Left ventricle myocardium inferior (tissue), 1 donor: ENCODE data around the gene SULT6B1. TPM values are rescaled to one million over a fixed set of nuclear protein-coding genes. Genes with fewer than 3 reads are reported as not detected.

ENCODE experiments used
- DNase-seq: peaks from one replicate; pipeline ENCODE4 v3.0.0-alpha.2; 2020
- H3K27ac ChIP-seq: fragments of 200-600 bp; replicated peaks from 2 replicates; pipeline ENCODE4 v1.8.0; 2021
- H3K27me3 ChIP-seq: fragments of 200-600 bp; 2 replicates; pipeline ENCODE4 v1.8.0; 2021; ENCODE audit warnings: low read depth
- H3K36me3 ChIP-seq: fragments of 200-600 bp; 2 replicates; pipeline ENCODE4 v1.8.0; 2021
- H3K4me1 ChIP-seq: fragments of 200-600 bp; 2 replicates; pipeline ENCODE4 v1.8.0; 2021
- H3K4me3 ChIP-seq: fragments of 200-600 bp; 2 replicates; pipeline ENCODE4 v1.8.0; 2021; ENCODE audit warnings: mild to moderate bottlenecking, moderate library complexity
- H3K9me3 ChIP-seq: fragments of 200-600 bp; replicated peaks from 2 replicates; pipeline ENCODE4 v1.8.0; 2021
- CTCF ChIP-seq: fragments of 200-600 bp; IDR thresholded peaks from 2 replicates; pipeline ENCODE4 v1.8.0; 2021; ENCODE audit warnings: antibody characterized with exemption, mild to moderate bottlenecking, borderline replicate concordance
- intact Hi-C: fragments of 100-400 bp; cut with micrococcal nuclease; formaldehyde crosslinking; loops from one replicate; pipeline ENCODE4 v1.11.0; 2022
- long read RNA-seq: library from polyadenylated mRNA; unstranded; transcript quantifications from one replicate; pipeline ENCODE4 v2.0.0, GENCODE V29; 2021
- total RNA-seq: library from RNA; stranded (reverse); fragmentation: NEBNext Ultra II Directional; extraction: Animal tissue kit (Norgen Biotek cat#: 25700); gene quantifications from one replicate; pipeline ENCODE4 v1.2.1, GENCODE V29; 2021
- donor health status: DM: no; HTN: yes; CAD: no; lungs with severe emphysema.

The SULT6B1 gene
- total RNA-seq, result not detected
- long read RNA-seq, result 0 reads

- Histone ChIP-seq H3K27ac (no peak within 1 kb of the TSS), H3K36me3 (no peaks in the 10 kb centered on the region)
- intact Hi-C loops, result no loop called here
Observed at GRCh38 chr2:37188570-37188969, at the start of gene SULT6B1. TSS of gene SULT6B1 (minus strand) at chr2:37188670. CDS start at chr2:37188640, 30 bp downstream.

GRCh38 chr2:37232131-37232933, 43.9 kb upstream of the SULT6B1 start:
- Histone ChIP-seq H3K27me3 (no peaks in the 10 kb centered on the region), H3K27ac (peak overlapping the region; percentile 94), H3K9me3 (no peaks in the 10 kb centered on the region), H3K36me3 (peaks cover 17% of the 10 kb centered on the region), H3K4me1 (peaks cover 56% of the 10 kb centered on the region), H3K4me3 (peak overlapping the region; percentile 92)
- no peak for DNase-seq
- no peak for TF ChIP-seq CTCF
- intact Hi-C loops, result no loop called here

More at GRCh38 chr2:37188570-37188969, at the start of gene SULT6B1:
- no peak for TF ChIP-seq CTCF
- Histone ChIP-seq H3K4me3 (no peak within 1 kb of the TSS), H3K27me3 (peaks cover 4% of the 10 kb centered on the region), H3K4me1 (no peaks in the 10 kb centered on the region), H3K9me3 (no peaks in the 10 kb centered on the region)
- DNase-seq, result no peak

DNA sequence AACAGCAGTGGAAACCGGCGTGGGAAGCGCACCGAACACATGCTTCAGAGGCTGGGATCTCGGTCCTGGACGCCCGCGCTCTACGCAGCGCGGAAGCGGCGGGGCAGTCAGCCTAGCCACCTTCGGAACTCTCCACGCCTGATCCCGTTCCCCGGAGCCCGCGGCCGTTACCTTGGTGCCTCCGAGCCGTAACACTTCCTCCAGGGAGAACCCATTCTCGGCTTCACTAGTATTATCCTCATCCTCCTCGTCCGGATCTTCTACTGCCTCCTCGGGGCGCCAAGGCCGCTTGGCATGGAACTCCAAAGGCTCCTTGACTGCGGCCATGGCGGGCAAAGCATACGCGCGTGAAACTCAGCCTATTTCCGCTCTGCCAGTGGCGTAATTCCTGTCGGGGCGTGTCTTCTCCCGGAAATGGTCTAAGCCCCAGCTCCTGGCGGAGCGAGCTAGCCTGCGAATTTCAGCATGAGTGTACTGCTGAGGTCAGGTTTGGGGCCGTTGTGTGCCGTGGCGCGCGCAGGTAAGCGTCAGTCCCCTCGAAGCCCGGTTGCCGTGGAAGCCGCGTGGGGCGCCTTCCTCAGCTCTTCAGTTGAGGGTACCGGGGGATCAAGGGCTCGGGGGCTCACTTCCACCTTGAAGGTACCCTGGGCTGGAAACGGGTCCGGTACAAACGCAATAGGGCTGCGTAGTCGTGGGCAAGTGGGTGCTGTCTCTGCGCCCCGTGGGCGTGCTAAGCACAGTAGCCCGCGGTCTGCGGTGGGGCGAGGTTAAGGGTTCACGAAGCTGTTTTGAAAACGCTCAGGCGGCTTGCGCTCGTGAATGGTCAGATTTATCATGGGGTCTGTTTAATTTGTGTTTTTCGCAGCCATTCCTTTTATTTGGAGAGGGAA, 43.0 kb upstream of the SULT6B1 start, which contains the start of the genes CEBPZ and NDUFAF7:
Gene CEBPZ (minus strand): TSS at position 356 of the 890 bp plus-strand sequence. CDS start 29 bp downstream, at position 327.
Gene NDUFAF7 (plus strand): TSS at position 418 of the 890 bp plus-strand sequence. CDS start 48 bp downstream, at position 466.
- peak; percentile 89 for DNase-seq
- H3K27me3 ChIP-seq, result no peaks in the 10 kb centered on the region
- TF ChIP-seq CTCF, result peak; percentile 13
- peak within 1 kb of the TSS; percentile 94 for H3K27ac ChIP-seq
- H3K36me3 ChIP-seq, result peaks cover 21% of the 10 kb centered on the region
- H3K9me3 ChIP-seq, result no peaks in the 10 kb centered on the region
- peak within 1 kb of the TSS; percentile 92 for H3K4me3 ChIP-seq
- peaks cover 64% of the 10 kb centered on the region for H3K4me1 ChIP-seq
- intact Hi-C loops, result no loop called here

- intact Hi-C loops, result no loop called here
- TF ChIP-seq CTCF, result no peak
- DNase-seq, result no peak
- Histone ChIP-seq H3K36me3 (peaks cover 21% of the 10 kb centered on the region), H3K27me3 (no peaks in the 10 kb centered on the region), H3K4me3 (peak overlapping the region; percentile 92), H3K9me3 (no peaks in the 10 kb centered on the region), H3K4me1 (peaks cover 68% of the 10 kb centered on the region), H3K27ac (peak overlapping the region; percentile 94)
Observed at GRCh38 chr2:37230581-37230980, 42.1 kb upstream of the SULT6B1 start.

DNA sequence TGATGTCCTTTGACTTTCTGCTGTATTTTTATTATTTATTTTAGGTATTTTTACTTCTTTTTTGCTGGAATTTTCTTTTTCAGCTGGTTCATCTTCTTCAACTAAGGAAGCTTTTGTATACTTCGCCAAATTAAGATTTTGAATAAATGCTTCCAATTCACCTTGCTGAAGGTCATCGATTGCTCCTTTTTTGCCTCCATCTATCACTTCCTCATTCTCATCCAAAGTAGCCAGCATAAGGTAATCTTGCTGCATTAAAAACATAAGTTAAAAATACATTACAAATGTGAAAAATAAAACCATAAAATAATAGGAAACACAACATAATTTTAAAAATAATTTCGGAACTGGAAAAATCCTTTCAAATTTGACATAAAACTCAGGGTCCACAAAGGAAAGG, 40.3 kb upstream of the SULT6B1 start:
- peaks cover 75% of the 10 kb centered on the region for H3K4me1 ChIP-seq
- intact Hi-C loops, result no loop called here
- no peak for TF ChIP-seq CTCF

More for the DNA sequence above, 40.3 kb upstream of the SULT6B1 start:
- H3K27me3 ChIP-seq, result no peaks in the 10 kb centered on the region
- no peak for DNase-seq
- H3K27ac ChIP-seq, result no peak overlapping the region
- peaks cover 21% of the 10 kb centered on the region for H3K36me3 ChIP-seq
- H3K9me3 ChIP-seq, result no peaks in the 10 kb centered on the region
- no peak overlapping the region for H3K4me3 ChIP-seq
